Ovary (tissue), 3 donors: ENCODE data around the gene CHN1.

Experiments
- CTCF ChIP-seq, 3 donors: fragments of 450-650 bp in 2 of 3; fragments of 200-600 bp in 1 of 3; IDR thresholded peaks; one replicate each; pipeline versions ENCODE4 v1.5.1 to v1.8.0; 2016 to 2022; ENCODE audit warnings: antibody characterized with exemption in 3 of 3, mild to moderate bottlenecking in 1 of 3
- EP300 ChIP-seq: sonication (generic); formaldehyde crosslinking; IDR thresholded peaks from one replicate; pipeline ENCODE4 v1.6.1; 2017; ENCODE audit warnings: antibody characterized with exemption
- POLR2A ChIP-seq: fragments of 450-650 bp; IDR thresholded peaks from one replicate; pipeline ENCODE4 v1.6.1; 2017; ENCODE audit warnings: antibody characterized with exemption, mild to moderate bottlenecking, moderate library complexity
- donor health status: DM: no; HTN: no; CAD: no.

- no peak for TF ChIP-seq CTCF (IDR thresholded peaks at IDR 0.05)
- no peak for TF ChIP-seq POLR2A
- TF ChIP-seq EP300: no peak
These were observed 12.6 kb upstream of the CHN1 start for GRCh38 chr2:175017618-175018414.
